Astrocyte (in vitro differentiated cells and primary cell): ENCODE measurements around the gene FTO.

Experiments used
- EZH2 ChIP-seq: IDR thresholded peaks from 2 replicates; pipeline ENCODE4 v1.6.1; 2012; ENCODE audit warnings: mild to moderate bottlenecking, low read length, inconsistent platforms; ENCODE audit not compliant: insufficient read depth
- TF ChIP-seq, protein P1 (sequence below): IDR thresholded peaks from 2 replicates; pipeline ENCODE4 v1.5.1; 2011; ENCODE audit warnings: low read depth, mild to moderate bottlenecking, inconsistent platforms, low read length, moderate library complexity; ENCODE audit not compliant: insufficient read depth

GRCh38 chr16:54200161-54200534 is 496.2 kb downstream of the FTO start:
- TF ChIP-seq, protein P1, sequence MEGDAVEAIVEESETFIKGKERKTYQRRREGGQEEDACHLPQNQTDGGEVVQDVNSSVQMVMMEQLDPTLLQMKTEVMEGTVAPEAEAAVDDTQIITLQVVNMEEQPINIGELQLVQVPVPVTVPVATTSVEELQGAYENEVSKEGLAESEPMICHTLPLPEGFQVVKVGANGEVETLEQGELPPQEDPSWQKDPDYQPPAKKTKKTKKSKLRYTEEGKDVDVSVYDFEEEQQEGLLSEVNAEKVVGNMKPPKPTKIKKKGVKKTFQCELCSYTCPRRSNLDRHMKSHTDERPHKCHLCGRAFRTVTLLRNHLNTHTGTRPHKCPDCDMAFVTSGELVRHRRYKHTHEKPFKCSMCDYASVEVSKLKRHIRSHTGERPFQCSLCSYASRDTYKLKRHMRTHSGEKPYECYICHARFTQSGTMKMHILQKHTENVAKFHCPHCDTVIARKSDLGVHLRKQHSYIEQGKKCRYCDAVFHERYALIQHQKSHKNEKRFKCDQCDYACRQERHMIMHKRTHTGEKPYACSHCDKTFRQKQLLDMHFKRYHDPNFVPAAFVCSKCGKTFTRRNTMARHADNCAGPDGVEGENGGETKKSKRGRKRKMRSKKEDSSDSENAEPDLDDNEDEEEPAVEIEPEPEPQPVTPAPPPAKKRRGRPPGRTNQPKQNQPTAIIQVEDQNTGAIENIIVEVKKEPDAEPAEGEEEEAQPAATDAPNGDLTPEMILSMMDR, result no peak
- no peak for TF ChIP-seq EZH2
